Activated T-cell treated with anti-CD3 and anti-CD28 coated beads, Interleukin-2, amount 50 U/mL, for 24 hours (primary cell): ENCODE results near the gene ARHGAP12.
"Not testable (repeated sequence)": the region's sequence is repeated elsewhere in the genome, so short reads cannot be mapped to it uniquely, and the experiment has no call there.

Source experiments
- DNase-seq: peaks from one replicate; pipeline ENCODE4 v3.0.0-alpha.2; 2020
- H3K27ac Mint-ChIP-seq: 2 replicates; pipeline ENCODE4 v1.8.0; 2020; ENCODE audit warnings: mild to moderate bottlenecking, mixed read lengths
- H3K27me3 Mint-ChIP-seq: 2 replicates; pipeline ENCODE4 v1.8.0; 2020; ENCODE audit warnings: mixed read lengths
- H3K36me3 Mint-ChIP-seq: 2 replicates; pipeline ENCODE4 v1.8.0; 2020; ENCODE audit warnings: low read depth, mixed read lengths
- H3K4me1 Mint-ChIP-seq: 2 replicates; pipeline ENCODE4 v1.8.0; 2020; ENCODE audit warnings: low read depth, mixed read lengths
- H3K4me3 Mint-ChIP-seq: 2 replicates; pipeline ENCODE4 v1.8.0; 2020; ENCODE audit warnings: mild to moderate bottlenecking, moderate library complexity, mixed read lengths
- H3K9me3 Mint-ChIP-seq: 2 replicates; pipeline ENCODE4 v1.8.0; 2020; ENCODE audit warnings: mixed read lengths

ARHGAP12 gene

GRCh38 chr10:31928549-31929260, at the start of gene ARHGAP12:
Gene ARHGAP12, minus strand, starts transcription at chr10:31928831. Its CDS starts 19,976 bp downstream, at chr10:31908855.
- no peaks in the 10 kb centered on the region for H3K9me3 Mint-ChIP-seq
- H3K4me1 Mint-ChIP-seq: peaks cover 52% of the 10 kb centered on the region
- peak; percentile 93 for DNase-seq
- peak within 1 kb of the TSS; percentile 85 for H3K4me3 Mint-ChIP-seq
- H3K27me3 Mint-ChIP-seq: no peaks in the 10 kb centered on the region
- peaks cover 1% of the 10 kb centered on the region for H3K36me3 Mint-ChIP-seq
- peak within 1 kb of the TSS; percentile 89 for H3K27ac Mint-ChIP-seq

GRCh38 chr10:31978156-31978483, 49.5 kb upstream of the ARHGAP12 start:
- no peaks in the 10 kb centered on the region for H3K36me3 Mint-ChIP-seq
- no peak overlapping the region for H3K27ac Mint-ChIP-seq
- H3K27me3 Mint-ChIP-seq: no peaks in the 10 kb centered on the region
- H3K4me3 Mint-ChIP-seq: no peak overlapping the region
- peaks cover 26% of the 10 kb centered on the region for H3K4me1 Mint-ChIP-seq
- no peak for DNase-seq
- peaks cover 4% of the 10 kb centered on the region for H3K9me3 Mint-ChIP-seq

- Mint-ChIP-seq H3K27ac (no peak overlapping the region), H3K27me3 (no peaks in the 10 kb centered on the region)
- no peak for DNase-seq
Measured at GRCh38 chr10:31977440-31978155, 49.0 kb upstream of the ARHGAP12 start.

GRCh38 chr10:31975157-31975765, 46.6 kb upstream of the ARHGAP12 start:
- no peak overlapping the region for H3K4me3 Mint-ChIP-seq

More at GRCh38 chr10:31977440-31978155, 49.0 kb upstream of the ARHGAP12 start:
- Mint-ChIP-seq H3K9me3 (peaks cover 4% of the 10 kb centered on the region), H3K36me3 (no peaks in the 10 kb centered on the region), H3K4me3 (no peak overlapping the region), H3K4me1 (peaks cover 26% of the 10 kb centered on the region)

GRCh38 chr10:31974434-31975124, 45.9 kb upstream of the ARHGAP12 start:
- Mint-ChIP-seq H3K27me3 (no peaks in the 10 kb centered on the region), H3K27ac (no peak overlapping the region), H3K4me1 (peaks cover 26% of the 10 kb centered on the region), H3K9me3 (no peaks in the 10 kb centered on the region), H3K36me3 (no peaks in the 10 kb centered on the region), H3K4me3 (no peak overlapping the region)
- DNase-seq: no peak

More at GRCh38 chr10:31975157-31975765, 46.6 kb upstream of the ARHGAP12 start:
- Mint-ChIP-seq H3K27me3 (no peaks in the 10 kb centered on the region), H3K9me3 (no peaks in the 10 kb centered on the region), H3K27ac (no peak overlapping the region), H3K4me1 (peaks cover 26% of the 10 kb centered on the region), H3K36me3 (no peaks in the 10 kb centered on the region)
- DNase-seq: no peak

- Mint-ChIP-seq H3K27me3 (no peaks in the 10 kb centered on the region), H3K36me3 (no peaks in the 10 kb centered on the region), H3K4me1 (peaks cover 21% of the 10 kb centered on the region), H3K9me3 (no peaks in the 10 kb centered on the region), H3K4me3 (no peak overlapping the region), H3K27ac (no peak overlapping the region)
- DNase-seq: no peak
Measured at GRCh38 chr10:31972519-31973041, 43.9 kb upstream of the ARHGAP12 start.

GRCh38 chr10:31969847-31970246, 41.2 kb upstream of the ARHGAP12 start:
- not testable (repeated sequence) for H3K27ac Mint-ChIP-seq, DNase-seq, H3K4me3 Mint-ChIP-seq, H3K9me3 Mint-ChIP-seq, H3K4me1 Mint-ChIP-seq, H3K36me3 Mint-ChIP-seq, H3K27me3 Mint-ChIP-seq

GRCh38 chr10:31963589-31963980, 35.0 kb upstream of the ARHGAP12 start:
- H3K4me3 Mint-ChIP-seq: no peak overlapping the region
- no peaks in the 10 kb centered on the region for H3K27me3 Mint-ChIP-seq
- H3K9me3 Mint-ChIP-seq: no peaks in the 10 kb centered on the region
- no peaks in the 10 kb centered on the region for H3K36me3 Mint-ChIP-seq
- no peak overlapping the region for H3K27ac Mint-ChIP-seq
- peaks cover 17% of the 10 kb centered on the region for H3K4me1 Mint-ChIP-seq
- DNase-seq: no peak

GRCh38 chr10:31962826-31963588, 34.4 kb upstream of the ARHGAP12 start:
- Mint-ChIP-seq H3K36me3 (no peaks in the 10 kb centered on the region), H3K4me3 (no peak overlapping the region), H3K27me3 (no peaks in the 10 kb centered on the region), H3K4me1 (peaks cover 17% of the 10 kb centered on the region), H3K9me3 (no peaks in the 10 kb centered on the region), H3K27ac (no peak overlapping the region)
- DNase-seq: no peak

GRCh38 chr10:31961277-31962074, 32.8 kb upstream of the ARHGAP12 start:
- Mint-ChIP-seq H3K27me3 (no peaks in the 10 kb centered on the region), H3K4me3 (no peak overlapping the region), H3K9me3 (no peaks in the 10 kb centered on the region), H3K4me1 (peaks cover 18% of the 10 kb centered on the region), H3K36me3 (no peaks in the 10 kb centered on the region), H3K27ac (no peak overlapping the region)
- no peak for DNase-seq

- H3K27me3 Mint-ChIP-seq: no peaks in the 10 kb centered on the region
- H3K4me3 Mint-ChIP-seq: no peak overlapping the region
- peaks cover 3% of the 10 kb centered on the region for H3K9me3 Mint-ChIP-seq
- no peak overlapping the region for H3K27ac Mint-ChIP-seq
- DNase-seq: no peak
- H3K4me1 Mint-ChIP-seq: peaks cover 22% of the 10 kb centered on the region
- H3K36me3 Mint-ChIP-seq: peaks cover 2% of the 10 kb centered on the region
Measured at GRCh38 chr10:31959461-31960173, 31.0 kb upstream of the ARHGAP12 start.

GRCh38 chr10:31958856-31959255, 30.2 kb upstream of the ARHGAP12 start:
- Mint-ChIP-seq H3K9me3 (peaks cover 11% of the 10 kb centered on the region), H3K4me3 (no peak overlapping the region), H3K4me1 (peaks cover 22% of the 10 kb centered on the region), H3K36me3 (peaks cover 2% of the 10 kb centered on the region), H3K27ac (no peak overlapping the region), H3K27me3 (no peaks in the 10 kb centered on the region)
- DNase-seq: no peak
